Osteoblast (primary cell): ENCODE measurements around the gene MBD4. TPM values are rescaled to one million over a fixed set of nuclear protein-coding genes. Genes with fewer than 3 reads are reported as not detected.

Experiments used
- DNase-seq: peaks from one replicate; pipeline ENCODE4 v3.0.0; 2011; ENCODE audit warnings: low spot score, mixed read lengths; ENCODE audit not compliant: insufficient read length; ENCODE audit errors: missing footprints
- H2AFZ ChIP-seq: 2 replicates; pipeline ENCODE4 v1.6.0; 2011; ENCODE audit warnings: mild to moderate bottlenecking, low read length
- H3K27ac ChIP-seq: 2 replicates; pipeline ENCODE4 v1.5.1; 2011; ENCODE audit warnings: mild to moderate bottlenecking, low read depth, low read length, moderate library complexity
- H3K27me3 ChIP-seq: 2 replicates; pipeline ENCODE4 v1.6.0; 2012; ENCODE audit warnings: mild to moderate bottlenecking, control low read depth, inconsistent platforms, low read length, moderate library complexity; ENCODE audit not compliant: insufficient read depth
- H3K36me3 ChIP-seq: 2 replicates; pipeline ENCODE4 v1.5.1; 2011; ENCODE audit warnings: mild to moderate bottlenecking, low read length, control low read depth, moderate library complexity; ENCODE audit not compliant: insufficient read depth
- H3K4me1 ChIP-seq: 2 replicates; pipeline ENCODE4 v1.5.1; 2011; ENCODE audit warnings: mild to moderate bottlenecking, low read length, control low read depth, moderate library complexity; ENCODE audit not compliant: insufficient read depth
- H3K4me2 ChIP-seq: 2 replicates; pipeline ENCODE4 v1.6.0; 2011; ENCODE audit warnings: mild to moderate bottlenecking, low read length; ENCODE audit not compliant: insufficient read depth
- H3K4me3 ChIP-seq: fragments of 200-600 bp; sonication (generic); 3 replicates; pipeline ENCODE4 v1.5.1; 2012; ENCODE audit warnings: mild to moderate bottlenecking, low read length, inconsistent platforms; ENCODE audit not compliant: insufficient read depth
- H3K79me2 ChIP-seq: 2 replicates; pipeline ENCODE4 v1.6.0; 2012; ENCODE audit warnings: mild to moderate bottlenecking, low read length, control low read depth, inconsistent platforms; ENCODE audit not compliant: insufficient read depth
- H3K9me3 ChIP-seq: 2 replicates; pipeline ENCODE4 v1.5.1; 2011; ENCODE audit warnings: low read depth, low read length, control low read depth
- H4K20me1 ChIP-seq: 2 replicates; pipeline ENCODE4 v1.6.0; 2012; ENCODE audit warnings: mild to moderate bottlenecking, low read length, control low read depth; ENCODE audit not compliant: insufficient read depth
- CTCF ChIP-seq: IDR thresholded peaks from 2 replicates; pipeline ENCODE4 v1.5.1; 2011; ENCODE audit warnings: mild to moderate bottlenecking, low read depth, low read length, moderate library complexity; ENCODE audit errors: extremely low read depth
- total RNA-seq: library from RNA; depleted of rRNA; stranded (reverse); fragments of >200 nt; gene quantifications from 2 replicates; pipeline ENCODE4 v1.2.3, GENCODE V29; 2012

MBD4 gene
- total RNA-seq, 1 donor, result 41.3 TPM

DNA sequence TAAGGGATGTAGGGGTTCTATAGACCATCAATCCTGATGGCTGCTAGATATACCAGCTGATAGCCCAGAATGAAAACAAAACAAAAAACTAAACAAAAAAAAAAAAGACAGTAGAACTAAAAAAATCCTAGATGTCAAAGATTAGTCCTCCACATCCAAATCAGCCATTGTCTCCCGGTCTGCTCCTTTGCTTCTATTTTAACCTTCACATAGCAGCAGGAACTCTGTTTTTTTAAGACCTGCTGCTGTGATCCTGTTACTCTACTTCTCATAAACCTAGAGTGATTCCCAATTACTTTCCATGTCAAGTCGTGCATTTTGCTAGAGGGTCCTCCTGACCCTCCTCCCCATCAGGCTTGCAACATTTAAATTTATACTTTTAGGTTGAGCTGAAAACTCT, 2.7 kb upstream of the MBD4 start:
- Histone ChIP-seq H3K79me2 (peaks cover 69% of the 10 kb centered on the region), H3K4me2 (peak overlapping the region; percentile 87)

DNA sequence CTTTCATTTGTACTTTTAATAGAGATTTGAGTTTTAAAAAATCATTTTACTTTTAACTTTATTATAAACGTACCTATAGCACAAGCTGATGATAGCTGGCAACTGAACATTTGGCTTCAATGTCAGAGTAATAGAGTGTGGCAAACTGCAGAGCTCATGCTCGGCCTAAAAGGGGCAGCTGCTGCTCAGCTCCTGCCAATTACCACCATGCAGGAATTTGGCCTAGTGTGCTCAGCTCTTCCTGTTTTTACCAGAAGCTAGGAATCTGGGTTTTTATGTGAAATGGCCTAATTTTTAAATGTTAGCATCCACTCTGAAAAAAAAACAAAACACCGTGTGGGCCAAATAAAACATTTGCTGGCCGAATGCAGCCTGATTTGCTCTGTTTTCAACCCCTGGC, 2.0 kb upstream of the MBD4 start:
- Histone ChIP-seq H3K4me2 (peak overlapping the region; percentile 87), H3K4me1 (peaks cover 41% of the 10 kb centered on the region), H2AFZ (peak overlapping the region; percentile 49), H3K9me3 (no peaks in the 10 kb centered on the region), H3K79me2 (peaks cover 71% of the 10 kb centered on the region), H3K27me3 (no peaks in the 10 kb centered on the region), H3K36me3 (peaks cover 11% of the 10 kb centered on the region), H3K27ac (peak overlapping the region; percentile 95), H4K20me1 (no peaks in the 10 kb centered on the region), H3K4me3 (peak overlapping the region; percentile 98)
- TF ChIP-seq CTCF, result no peak
- DNase-seq, result peak; percentile 63

More for the DNA sequence above, 2.7 kb upstream of the MBD4 start:
- Histone ChIP-seq H3K36me3 (peaks cover 4% of the 10 kb centered on the region), H3K27me3 (no peaks in the 10 kb centered on the region), H3K4me3 (no peak overlapping the region), H2AFZ (no peak overlapping the region), H3K27ac (peak overlapping the region; percentile 95), H4K20me1 (no peaks in the 10 kb centered on the region), H3K9me3 (no peaks in the 10 kb centered on the region), H3K4me1 (peaks cover 43% of the 10 kb centered on the region)
- TF ChIP-seq CTCF, result no peak
- DNase-seq, result peak; percentile 55

- H3K4me2 ChIP-seq, result peak overlapping the region; percentile 87
- no peaks in the 10 kb centered on the region for H3K9me3 ChIP-seq
- H3K27ac ChIP-seq, result peak overlapping the region; percentile 95
- peak overlapping the region; percentile 81 for H2AFZ ChIP-seq
- peaks cover 72% of the 10 kb centered on the region for H3K79me2 ChIP-seq
- peak; percentile 70 for DNase-seq
- peaks cover 41% of the 10 kb centered on the region for H3K4me1 ChIP-seq
- H3K27me3 ChIP-seq, result no peaks in the 10 kb centered on the region
- H3K36me3 ChIP-seq, result peaks cover 15% of the 10 kb centered on the region
- no peak for TF ChIP-seq CTCF
- H3K4me3 ChIP-seq, result peak overlapping the region; percentile 98
- no peaks in the 10 kb centered on the region for H4K20me1 ChIP-seq
These were observed 1.5 kb upstream of the MBD4 start for GRCh38 chr3:129441215-129441614.

GRCh38 chr3:129440618-129441190, 956 bp upstream of the MBD4 start:
- peak overlapping the region; percentile 81 for H2AFZ ChIP-seq
- peak overlapping the region; percentile 87 for H3K4me2 ChIP-seq
- peak; percentile 81 for DNase-seq
- H3K4me3 ChIP-seq, result peak overlapping the region; percentile 98
- H3K27ac ChIP-seq, result peak overlapping the region; percentile 95
- TF ChIP-seq CTCF, result no peak
- peaks cover 19% of the 10 kb centered on the region for H3K36me3 ChIP-seq
- no peaks in the 10 kb centered on the region for H4K20me1 ChIP-seq
- no peaks in the 10 kb centered on the region for H3K9me3 ChIP-seq
- H3K79me2 ChIP-seq, result peaks cover 76% of the 10 kb centered on the region
- H3K4me1 ChIP-seq, result peaks cover 41% of the 10 kb centered on the region
- H3K27me3 ChIP-seq, result no peaks in the 10 kb centered on the region
